PC-3 (cell line): ENCODE data around the gene MRGPRX4.

ENCODE experiments used
- EZH2 ChIP-seq: fragments of 300-600 bp; sonication (generic); IDR thresholded peaks from one replicate; pipeline ENCODE4 v1.6.1; 2017; ENCODE audit warnings: antibody characterized with exemption, mild to moderate bottlenecking, low read length; ENCODE audit not compliant: unreplicated experiment
- TF ChIP-seq, protein P1 (sequence below): fragments of 300-600 bp; sonication (generic); conservative IDR thresholded peaks from 2 replicates; pipeline ENCODE4 v1.5.1; 2017; ENCODE audit warnings: antibody characterized with exemption, low read depth, mild to moderate bottlenecking, low read length

DNA sequence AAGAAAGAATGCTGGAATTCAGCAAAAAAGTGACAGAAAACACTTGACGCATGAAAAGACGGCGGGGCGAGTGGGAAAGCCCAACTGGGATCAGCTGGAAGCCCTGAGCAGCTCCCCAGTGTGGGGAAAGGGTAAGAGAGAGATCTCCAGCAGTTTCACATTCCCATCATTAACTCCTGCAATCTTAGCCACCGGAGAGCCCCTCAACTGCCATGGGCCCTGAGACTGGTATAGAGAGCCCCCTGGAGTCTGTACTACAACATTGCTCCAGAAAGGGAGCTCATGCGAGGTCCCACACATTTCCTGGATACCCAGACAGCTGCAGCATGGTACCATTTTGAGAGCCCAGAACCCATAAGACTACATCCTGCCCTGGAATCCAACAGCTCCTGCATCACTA lies 31.1 kb downstream of the MRGPRX4 start:
- TF ChIP-seq, protein P1, sequence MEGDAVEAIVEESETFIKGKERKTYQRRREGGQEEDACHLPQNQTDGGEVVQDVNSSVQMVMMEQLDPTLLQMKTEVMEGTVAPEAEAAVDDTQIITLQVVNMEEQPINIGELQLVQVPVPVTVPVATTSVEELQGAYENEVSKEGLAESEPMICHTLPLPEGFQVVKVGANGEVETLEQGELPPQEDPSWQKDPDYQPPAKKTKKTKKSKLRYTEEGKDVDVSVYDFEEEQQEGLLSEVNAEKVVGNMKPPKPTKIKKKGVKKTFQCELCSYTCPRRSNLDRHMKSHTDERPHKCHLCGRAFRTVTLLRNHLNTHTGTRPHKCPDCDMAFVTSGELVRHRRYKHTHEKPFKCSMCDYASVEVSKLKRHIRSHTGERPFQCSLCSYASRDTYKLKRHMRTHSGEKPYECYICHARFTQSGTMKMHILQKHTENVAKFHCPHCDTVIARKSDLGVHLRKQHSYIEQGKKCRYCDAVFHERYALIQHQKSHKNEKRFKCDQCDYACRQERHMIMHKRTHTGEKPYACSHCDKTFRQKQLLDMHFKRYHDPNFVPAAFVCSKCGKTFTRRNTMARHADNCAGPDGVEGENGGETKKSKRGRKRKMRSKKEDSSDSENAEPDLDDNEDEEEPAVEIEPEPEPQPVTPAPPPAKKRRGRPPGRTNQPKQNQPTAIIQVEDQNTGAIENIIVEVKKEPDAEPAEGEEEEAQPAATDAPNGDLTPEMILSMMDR = peak; percentile 53
- TF ChIP-seq EZH2 = no peak
